Measurements from ENCODE around the gene KANK3.
"Not testable (repeated sequence)": the region's sequence is repeated elsewhere in the genome, so short reads cannot be mapped to it uniquely, and the experiment has no call there.

KANK3 gene

GRCh38 chr19:8342684-8343482 is at the start of gene KANK3:
KANK3 (minus strand) TSS chr19:8343262; CDS start chr19:8337828, 5,434 bp downstream.
- peak; percentile 87 for DNase-seq

GRCh38 chr19:8392017-8392591 is 49.0 kb upstream of the KANK3 start:
- DNase-seq, result no peak

- no peak for DNase-seq
Measured at GRCh38 chr19:8391198-8392016, 48.3 kb upstream of the KANK3 start.

- peak; percentile 83 for DNase-seq
Measured at GRCh38 chr19:8390617-8390981, 47.5 kb upstream of the KANK3 start.

GRCh38 chr19:8389891-8390616 is 47.0 kb upstream of the KANK3 start, which contains the start of gene RAB11B:
RAB11B (plus strand) TSS chr19:8390360; CDS start chr19:8390417, 57 bp downstream.
- peak; percentile 98 for DNase-seq

GRCh38 chr19:8388612-8388958 is 45.5 kb upstream of the KANK3 start:
- DNase-seq, result no peak

- no peak for DNase-seq
Measured at GRCh38 chr19:8387688-8388611, 44.9 kb upstream of the KANK3 start.

- no peak for DNase-seq
Measured at GRCh38 chr19:8386990-8387389, 43.9 kb upstream of the KANK3 start.

- DNase-seq, result not testable (repeated sequence)
Measured at GRCh38 chr19:8386419-8386818, 43.4 kb upstream of the KANK3 start.

GRCh38 chr19:8385566-8385965 is 42.5 kb upstream of the KANK3 start:
- not testable (repeated sequence) for DNase-seq

- DNase-seq, result not testable (repeated sequence)
Measured at GRCh38 chr19:8385103-8385502, 42.0 kb upstream of the KANK3 start.

GRCh38 chr19:8384569-8384968 is 41.5 kb upstream of the KANK3 start:
- DNase-seq, result not testable (repeated sequence)

- not testable (repeated sequence) for DNase-seq
Measured at GRCh38 chr19:8379156-8379891, 36.3 kb upstream of the KANK3 start.

- no peak for DNase-seq
Measured at GRCh38 chr19:8377598-8377997, 34.5 kb upstream of the KANK3 start.

- DNase-seq, result not testable (repeated sequence)
Measured at GRCh38 chr19:8376373-8376974, 33.4 kb upstream of the KANK3 start.

- DNase-seq, result not testable (repeated sequence)
Measured at GRCh38 chr19:8375766-8376165, 32.7 kb upstream of the KANK3 start.

- DNase-seq, result no peak
Measured at GRCh38 chr19:8373867-8374813, 31.1 kb upstream of the KANK3 start.

- no peak for DNase-seq
Measured at GRCh38 chr19:8371011-8371804, 28.1 kb upstream of the KANK3 start.
